HCT116 (cell line): ENCODE data around the gene MRRF. TPM values are rescaled to one million over a fixed set of nuclear protein-coding genes. Genes with fewer than 3 reads are reported as not detected.

ENCODE experiments used
- ATAC-seq: fragments of 200-7000 bp; cut with Tn5 transposase; 2 replicates; pipeline ENCODE4 v1.9.1; 2020; ENCODE audit warnings: mild to moderate bottlenecking, moderate library complexity
- BruUV-seq: library from RNA; stranded (reverse); fragments of 400-500 nt; replicated peaks from 2 replicates; lab custom pipeline; 2021; lab: Mats Ljungman, UMichigan
- CTCF ChIA-PET: fragments of 300-600 bp; sonication (Branson Sonifier 250); formaldehyde crosslinking; loops from one replicate; lab custom pipeline; 2021; ENCODE audit warnings: antibody characterized with exemption; lab: Charles Lee
- POLR2A ChIA-PET: fragments of 300-600, 350-600 bp; sonication (Branson Sonifier 250); formaldehyde crosslinking; loops from one replicate; lab custom pipeline; 2021; ENCODE audit warnings: antibody characterized with exemption; lab: Charles Lee
- RAD21 ChIA-PET, 2 experiments: fragments of 300-600 bp; sonication (Branson Sonifier 250); formaldehyde crosslinking; loops; one replicate each; lab custom pipeline; 2023; ENCODE audit warnings: low total read pairs in 2 of 2; ENCODE audit not compliant: uncharacterized antibody in 2 of 2, unreplicated experiment in 2 of 2, low non-redundant PET in 1 of 2; lab: Charles Lee
- DNase-seq: peaks from one replicate; pipeline ENCODE4 v3.0.0-alpha.2; 2010; ENCODE audit warnings: low read depth, low spot score
- H2AFZ ChIP-seq: fragments of 200-600 bp; shearing (Covaris generic), sonication (generic); 2 replicates; pipeline ENCODE4 v1.6.1; 2017; ENCODE audit warnings: low read depth, mixed run types, mixed read lengths, antibody characterized with exemption, low read length; ENCODE audit not compliant: poor library complexity, severe bottlenecking
- H3K27ac ChIP-seq: 2 replicates; pipeline ENCODE4 v1.5.1; 2012; ENCODE audit warnings: low read depth, low read length
- H3K27me3 ChIP-seq: fragments of 200-600 bp; sonication (generic); 2 replicates; pipeline ENCODE4 v1.6.1; 2016; ENCODE audit warnings: mixed run types, low read length, mixed read lengths; ENCODE audit not compliant: insufficient read depth
- H3K36me3 ChIP-seq, 2 experiments: fragments of 200-500 bp in 1 of 2; fragments of 200-600 bp in 1 of 2; sonication (Bioruptor generic) in 1 of 2; sonication (generic) in 1 of 2; 2 replicates each; pipeline versions ENCODE4 v1.5.1 to v1.6.1; 2014 to 2016; ENCODE audit warnings: low read length in 2 of 2, inconsistent platforms in 1 of 2, mixed read lengths in 1 of 2, mixed run types in 1 of 2; ENCODE audit not compliant: insufficient read depth in 2 of 2, control insufficient read depth in 1 of 2
- H3K4me1 ChIP-seq, 2 experiments: fragments of 200-600 bp in 1 of 2; sonication (generic) in 1 of 2; 2 replicates each; pipeline versions ENCODE4 v1.5.1 to v1.6.1; 2012 to 2017; ENCODE audit warnings: low read length in 2 of 2, inconsistent platforms in 1 of 2, mild to moderate bottlenecking in 1 of 2, mixed read lengths in 1 of 2, mixed run types in 1 of 2, moderate library complexity in 1 of 2; ENCODE audit not compliant: insufficient read depth in 2 of 2, control insufficient read depth in 1 of 2
- H3K4me2 ChIP-seq: fragments of 200-600 bp; sonication (generic); 2 replicates; pipeline ENCODE4 v1.6.1; 2017; ENCODE audit warnings: mixed run types, low read length, mixed read lengths
- H3K4me3 ChIP-seq, 2 experiments: fragments of 200-600 bp in 1 of 2; sonication (generic) in 1 of 2; replicated peaks in 1 of 2; 2 replicates each; pipeline ENCODE4 v1.5.1; 2011 to 2016; ENCODE audit warnings: low read length in 2 of 2, control low read depth in 1 of 2, low read depth in 1 of 2, mild to moderate bottlenecking in 1 of 2, mixed read lengths in 1 of 2, mixed run types in 1 of 2
- H3K79me2 ChIP-seq: fragments of 200-600 bp; sonication (generic); 2 replicates; pipeline ENCODE4 v1.6.1; 2017; ENCODE audit warnings: mild to moderate bottlenecking, mixed run types, low read length, moderate library complexity, mixed read lengths; ENCODE audit not compliant: insufficient read depth
- H3K9ac ChIP-seq: fragments of 200-600 bp; sonication (generic); 2 replicates; pipeline ENCODE4 v1.6.1; 2016; ENCODE audit warnings: low read length, mixed read lengths
- H3K9me2 ChIP-seq: fragments of 200-600 bp; sonication (generic), shearing (Covaris generic); 2 replicates; pipeline ENCODE4 v1.6.1; 2017; ENCODE audit warnings: mixed run types, mild to moderate bottlenecking, moderate library complexity; ENCODE audit not compliant: insufficient read depth
- H3K9me3 ChIP-seq, 2 experiments: fragments of 200-500 bp in 1 of 2; fragments of 200-600 bp in 1 of 2; sonication (Bioruptor generic) in 1 of 2; sonication (generic) in 1 of 2; 2 replicates each; pipeline ENCODE4 v1.6.1; 2014 to 2017; ENCODE audit warnings: low read length in 2 of 2, mixed read lengths in 2 of 2, inconsistent platforms in 1 of 2, low read depth in 1 of 2, mild to moderate bottlenecking in 1 of 2, mixed run types in 1 of 2, moderate library complexity in 1 of 2; ENCODE audit not compliant: control insufficient read depth in 1 of 2, insufficient read depth in 1 of 2
- H4K20me1 ChIP-seq: fragments of 200-600 bp; sonication (generic), shearing (Covaris generic); 2 replicates; pipeline ENCODE4 v1.6.1; 2017; ENCODE audit warnings: mixed run types, mild to moderate bottlenecking, moderate library complexity; ENCODE audit not compliant: insufficient read depth
- CEBPB ChIP-seq: IDR thresholded peaks from 2 replicates; pipeline ENCODE4 v1.6.1; 2012; ENCODE audit warnings: low read depth
- ELF1 ChIP-seq: IDR thresholded peaks from 2 replicates; pipeline ENCODE4 v1.6.1; 2012; ENCODE audit warnings: low read depth, borderline replicate concordance
- EZH2 ChIP-seq: fragments of 200-600 bp; sonication (generic); IDR thresholded peaks from 2 replicates; pipeline ENCODE4 v1.6.1; 2017; ENCODE audit warnings: antibody characterized with exemption, mixed run types
- EZH2phosphoT487 ChIP-seq: fragments of 200-600 bp; IDR thresholded peaks from 2 replicates; pipeline ENCODE4 v1.6.1; 2018; ENCODE audit warnings: antibody characterized with exemption, borderline replicate concordance
- POLR2A ChIP-seq: IDR thresholded peaks from 2 replicates; pipeline ENCODE4 v1.7.0; 2011; ENCODE audit warnings: borderline replicate concordance; ENCODE audit not compliant: insufficient read depth, insufficient read length; ENCODE audit errors: extremely low read depth
- POLR2AphosphoS5 ChIP-seq: IDR thresholded peaks from 2 replicates; pipeline ENCODE4 v1.6.1; 2011; ENCODE audit warnings: mild to moderate bottlenecking, low read depth, low read length, moderate library complexity
- RAD21 ChIP-seq: IDR thresholded peaks from 2 replicates; pipeline ENCODE4 v1.6.1; 2012; ENCODE audit warnings: low read depth, mild to moderate bottlenecking
- SP1 ChIP-seq: IDR thresholded peaks from 2 replicates; pipeline ENCODE4 v1.6.1; 2012; ENCODE audit warnings: low read depth
- TCF7L2 ChIP-seq: IDR thresholded peaks from 2 replicates; pipeline ENCODE4 v1.7.0; 2011; ENCODE audit warnings: borderline replicate concordance, inconsistent platforms; ENCODE audit not compliant: insufficient read depth, insufficient read length; ENCODE audit errors: extremely low read depth
- YY1 ChIP-seq: IDR thresholded peaks from 2 replicates; pipeline ENCODE4 v1.6.1; 2011; ENCODE audit warnings: low read length, low read depth, moderate library complexity, mild to moderate bottlenecking; ENCODE audit not compliant: insufficient replicate concordance; ENCODE audit errors: extremely low read depth
- ZFX ChIP-seq: fragments of 450-650 bp; IDR thresholded peaks from 2 replicates; pipeline ENCODE4 v1.6.1; 2017
- intact Hi-C: fragments of 100-400 bp; cut with micrococcal nuclease; formaldehyde crosslinking; loops from 2 replicates; pipeline ENCODE4 v1.10.0; 2022
- total RNA-seq: library from RNA; stranded (reverse); gene quantifications from one replicate; pipeline ENCODE4 v1.2.1, GENCODE V29; 2021; ENCODE audit not compliant: unreplicated experiment
- TF ChIP-seq, protein P1 (sequence below), 3 experiments: fragments of 200-600 bp in 1 of 3; sonication (generic) in 1 of 3; IDR thresholded peaks in 2 of 3; conservative IDR thresholded peaks in 1 of 3; 2 replicates each; pipeline ENCODE4 v1.5.1; 2012 to 2017; ENCODE audit warnings: low read depth in 2 of 3, low read length in 2 of 3, antibody characterized with exemption in 1 of 3, borderline replicate concordance in 1 of 3, control low read depth in 1 of 3, mild to moderate bottlenecking in 1 of 3, mixed read lengths in 1 of 3, mixed run types in 1 of 3, moderate library complexity in 1 of 3; ENCODE audit not compliant: insufficient read depth in 1 of 3
- TF ChIP-seq, protein P2 (sequence below): IDR thresholded peaks from 2 replicates; pipeline ENCODE4 v1.6.1; 2012; ENCODE audit warnings: low read depth
- TF ChIP-seq, protein P3 (sequence below): IDR thresholded peaks from 2 replicates; pipeline ENCODE4 v1.6.1; 2011; ENCODE audit warnings: mild to moderate bottlenecking, low read length, moderate library complexity; ENCODE audit not compliant: insufficient replicate concordance; ENCODE audit errors: extremely low read depth
- TF ChIP-seq, protein P4 (sequence below): IDR thresholded peaks from 2 replicates; pipeline ENCODE4 v1.6.1; 2012

The MRRF gene
- total RNA-seq, 1 experiment from 2014 or later, result 88.6 TPM

DNA sequence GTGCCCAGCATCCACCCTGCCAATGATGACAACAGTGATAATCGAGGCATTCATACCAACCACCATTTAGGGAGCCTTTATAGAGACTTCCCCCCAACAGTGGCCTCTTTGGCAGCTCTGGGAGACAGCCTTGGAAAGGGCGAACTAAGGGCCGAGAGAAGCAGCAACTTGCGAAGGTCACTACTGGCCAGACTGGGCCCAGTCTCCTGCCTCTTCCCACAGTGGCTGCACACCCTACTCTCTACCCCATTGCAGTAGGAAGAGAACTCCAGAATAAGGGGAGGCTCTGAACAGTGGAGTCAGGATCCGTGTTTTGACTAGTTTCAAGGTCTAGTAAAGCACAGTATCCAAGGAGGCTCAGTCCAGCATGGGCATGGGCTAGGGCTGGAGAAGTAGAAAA, 41.2 kb upstream of the MRRF start:
- no peak overlapping the region for H3K4me2 ChIP-seq
- H3K27me3 ChIP-seq, result no peaks in the 10 kb centered on the region
- TF ChIP-seq TCF7L2, result no peak
- TF ChIP-seq POLR2A, result no peak
- TF ChIP-seq ELF1, result no peak
- TF ChIP-seq YY1, result no peak
- TF ChIP-seq EZH2, result no peak
- no peak for TF ChIP-seq POLR2AphosphoS5
- TF ChIP-seq, protein P1, sequence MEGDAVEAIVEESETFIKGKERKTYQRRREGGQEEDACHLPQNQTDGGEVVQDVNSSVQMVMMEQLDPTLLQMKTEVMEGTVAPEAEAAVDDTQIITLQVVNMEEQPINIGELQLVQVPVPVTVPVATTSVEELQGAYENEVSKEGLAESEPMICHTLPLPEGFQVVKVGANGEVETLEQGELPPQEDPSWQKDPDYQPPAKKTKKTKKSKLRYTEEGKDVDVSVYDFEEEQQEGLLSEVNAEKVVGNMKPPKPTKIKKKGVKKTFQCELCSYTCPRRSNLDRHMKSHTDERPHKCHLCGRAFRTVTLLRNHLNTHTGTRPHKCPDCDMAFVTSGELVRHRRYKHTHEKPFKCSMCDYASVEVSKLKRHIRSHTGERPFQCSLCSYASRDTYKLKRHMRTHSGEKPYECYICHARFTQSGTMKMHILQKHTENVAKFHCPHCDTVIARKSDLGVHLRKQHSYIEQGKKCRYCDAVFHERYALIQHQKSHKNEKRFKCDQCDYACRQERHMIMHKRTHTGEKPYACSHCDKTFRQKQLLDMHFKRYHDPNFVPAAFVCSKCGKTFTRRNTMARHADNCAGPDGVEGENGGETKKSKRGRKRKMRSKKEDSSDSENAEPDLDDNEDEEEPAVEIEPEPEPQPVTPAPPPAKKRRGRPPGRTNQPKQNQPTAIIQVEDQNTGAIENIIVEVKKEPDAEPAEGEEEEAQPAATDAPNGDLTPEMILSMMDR (IDR thresholded peaks at IDR 0.05 in 2 of 3, conservative IDR thresholded peaks at IDR 0.05 in 1 of 3; ENCODE audit: borderline replicate concordance in 1 of 3, insufficient read depth in 1 of 3, low read depth in 2 of 3, low read length in 2 of 3), result no peak
- TF ChIP-seq, protein P2, sequence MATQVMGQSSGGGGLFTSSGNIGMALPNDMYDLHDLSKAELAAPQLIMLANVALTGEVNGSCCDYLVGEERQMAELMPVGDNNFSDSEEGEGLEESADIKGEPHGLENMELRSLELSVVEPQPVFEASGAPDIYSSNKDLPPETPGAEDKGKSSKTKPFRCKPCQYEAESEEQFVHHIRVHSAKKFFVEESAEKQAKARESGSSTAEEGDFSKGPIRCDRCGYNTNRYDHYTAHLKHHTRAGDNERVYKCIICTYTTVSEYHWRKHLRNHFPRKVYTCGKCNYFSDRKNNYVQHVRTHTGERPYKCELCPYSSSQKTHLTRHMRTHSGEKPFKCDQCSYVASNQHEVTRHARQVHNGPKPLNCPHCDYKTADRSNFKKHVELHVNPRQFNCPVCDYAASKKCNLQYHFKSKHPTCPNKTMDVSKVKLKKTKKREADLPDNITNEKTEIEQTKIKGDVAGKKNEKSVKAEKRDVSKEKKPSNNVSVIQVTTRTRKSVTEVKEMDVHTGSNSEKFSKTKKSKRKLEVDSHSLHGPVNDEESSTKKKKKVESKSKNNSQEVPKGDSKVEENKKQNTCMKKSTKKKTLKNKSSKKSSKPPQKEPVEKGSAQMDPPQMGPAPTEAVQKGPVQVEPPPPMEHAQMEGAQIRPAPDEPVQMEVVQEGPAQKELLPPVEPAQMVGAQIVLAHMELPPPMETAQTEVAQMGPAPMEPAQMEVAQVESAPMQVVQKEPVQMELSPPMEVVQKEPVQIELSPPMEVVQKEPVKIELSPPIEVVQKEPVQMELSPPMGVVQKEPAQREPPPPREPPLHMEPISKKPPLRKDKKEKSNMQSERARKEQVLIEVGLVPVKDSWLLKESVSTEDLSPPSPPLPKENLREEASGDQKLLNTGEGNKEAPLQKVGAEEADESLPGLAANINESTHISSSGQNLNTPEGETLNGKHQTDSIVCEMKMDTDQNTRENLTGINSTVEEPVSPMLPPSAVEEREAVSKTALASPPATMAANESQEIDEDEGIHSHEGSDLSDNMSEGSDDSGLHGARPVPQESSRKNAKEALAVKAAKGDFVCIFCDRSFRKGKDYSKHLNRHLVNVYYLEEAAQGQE, result no peak
- TF ChIP-seq CEBPB, result no peak
- no peak for TF ChIP-seq EZH2phosphoT487
- TF ChIP-seq, protein P3, sequence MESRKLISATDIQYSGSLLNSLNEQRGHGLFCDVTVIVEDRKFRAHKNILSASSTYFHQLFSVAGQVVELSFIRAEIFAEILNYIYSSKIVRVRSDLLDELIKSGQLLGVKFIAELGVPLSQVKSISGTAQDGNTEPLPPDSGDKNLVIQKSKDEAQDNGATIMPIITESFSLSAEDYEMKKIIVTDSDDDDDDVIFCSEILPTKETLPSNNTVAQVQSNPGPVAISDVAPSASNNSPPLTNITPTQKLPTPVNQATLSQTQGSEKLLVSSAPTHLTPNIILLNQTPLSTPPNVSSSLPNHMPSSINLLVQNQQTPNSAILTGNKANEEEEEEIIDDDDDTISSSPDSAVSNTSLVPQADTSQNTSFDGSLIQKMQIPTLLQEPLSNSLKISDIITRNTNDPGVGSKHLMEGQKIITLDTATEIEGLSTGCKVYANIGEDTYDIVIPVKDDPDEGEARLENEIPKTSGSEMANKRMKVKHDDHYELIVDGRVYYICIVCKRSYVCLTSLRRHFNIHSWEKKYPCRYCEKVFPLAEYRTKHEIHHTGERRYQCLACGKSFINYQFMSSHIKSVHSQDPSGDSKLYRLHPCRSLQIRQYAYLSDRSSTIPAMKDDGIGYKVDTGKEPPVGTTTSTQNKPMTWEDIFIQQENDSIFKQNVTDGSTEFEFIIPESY, result no peak
- TF ChIP-seq, protein P4, sequence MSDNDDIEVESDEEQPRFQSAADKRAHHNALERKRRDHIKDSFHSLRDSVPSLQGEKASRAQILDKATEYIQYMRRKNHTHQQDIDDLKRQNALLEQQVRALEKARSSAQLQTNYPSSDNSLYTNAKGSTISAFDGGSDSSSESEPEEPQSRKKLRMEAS, result no peak
- no peak for TF ChIP-seq SP1
- no peak for TF ChIP-seq ZFX
- TF ChIP-seq RAD21, result no peak
- H3K9me3 ChIP-seq, result no peaks in the 10 kb centered on the region
- H3K4me3 ChIP-seq, result no peak overlapping the region
- no TSS peak for BruUV-seq
- RAD21 ChIA-PET, result no interaction called here
- H4K20me1 ChIP-seq, result no peaks in the 10 kb centered on the region
- POLR2A ChIA-PET, result no interaction called here
- H3K9me2 ChIP-seq, result no peaks in the 10 kb centered on the region
- peaks cover 0 to 1% of the 10 kb centered on the region in 2 experiments; a peak in 1 of 4 replicates for H3K4me1 ChIP-seq
- CTCF ChIA-PET, result no interaction called here
- H3K79me2 ChIP-seq, result no peaks in the 10 kb centered on the region
- ATAC-seq (no peak), DNase-seq (no peak)
- no peak overlapping the region for H2AFZ ChIP-seq
- no peak overlapping the region for H3K9ac ChIP-seq
- H3K27ac ChIP-seq, result no peak overlapping the region
- intact Hi-C loops, result no loop called here
- H3K36me3 ChIP-seq, result no peaks in the 10 kb centered on the region
